Suprapubic skin (tissue), 4 donors: ENCODE data around the gene ACOT7. TPM values are rescaled to one million over a fixed set of nuclear protein-coding genes. Genes with fewer than 3 reads are reported as not detected.

ENCODE experiments used
- DNase-seq, 2 donors: peaks; one replicate each; pipeline ENCODE4 v3.0.0-alpha.2; 2019; ENCODE audit warnings: low spot score in 2 of 2
- H3K27ac ChIP-seq: fragments of 200-600 bp; sonication (generic); one replicate; pipeline ENCODE4 v1.5.1; 2019
- H3K27me3 ChIP-seq: fragments of 200-600 bp; sonication (generic); one replicate; pipeline ENCODE4 v1.5.1; 2019
- H3K36me3 ChIP-seq: fragments of 200-600 bp; sonication (generic); one replicate; pipeline ENCODE4 v1.5.1; 2019
- H3K4me1 ChIP-seq: fragments of 200-600 bp; sonication (generic); one replicate; pipeline ENCODE4 v1.5.1; 2019
- H3K4me3 ChIP-seq: fragments of 200-600 bp; sonication (generic); one replicate; pipeline ENCODE4 v1.5.1; 2019; ENCODE audit warnings: mild to moderate bottlenecking
- H3K9me3 ChIP-seq: fragments of 200-600 bp; sonication (generic); one replicate; pipeline ENCODE4 v1.5.1; 2019
- CTCF ChIP-seq, 2 donors: fragments of 200-600 bp in 1 of 2; fragments of 450-650 bp in 1 of 2; sonication (generic) in 1 of 2; IDR thresholded peaks; one replicate each; pipeline ENCODE4 v1.5.1; 2016 to 2019; ENCODE audit warnings: antibody characterized with exemption in 2 of 2, mild to moderate bottlenecking in 1 of 2, moderate library complexity in 1 of 2
- EP300 ChIP-seq: sonication (generic); formaldehyde crosslinking; IDR thresholded peaks from one replicate; pipeline ENCODE4 v1.6.1; 2017; ENCODE audit warnings: antibody characterized with exemption
- POLR2A ChIP-seq, 2 donors: fragments of 450-650 bp; IDR thresholded peaks; one replicate each; pipeline ENCODE4 v1.6.1; 2017; ENCODE audit warnings: antibody characterized with exemption in 2 of 2, mild to moderate bottlenecking in 2 of 2, moderate library complexity in 2 of 2
- POLR2AphosphoS5 ChIP-seq, 3 donors: sonication (generic); formaldehyde crosslinking; IDR thresholded peaks; one replicate each; pipeline ENCODE4 v1.6.1; 2017; ENCODE audit warnings: antibody characterized with exemption in 3 of 3
- WGBS: methylation state at CpG from one replicate; pipeline ENCODE4 v1.1.5; 2018; 5-methylcytosine and 5-hydroxymethylcytosine counted together
- total RNA-seq, 4 donors: library from RNA; depleted of rRNA; stranded (reverse); fragments of >200 nt; gene quantifications; one replicate each; pipeline ENCODE4 v1.1.0, GENCODE V29; 2016

ACOT7 gene
- total RNA-seq, 4 donors from 2014 or later = 8.4 to 40.5 (median 26.7) TPM

GRCh38 chr1:6347641-6348487, 45.7 kb downstream of the ACOT7 start:
- H3K36me3 ChIP-seq = no peaks in the 10 kb centered on the region
- peaks cover 51% of the 10 kb centered on the region for H3K4me1 ChIP-seq
- no peak overlapping the region for H3K4me3 ChIP-seq
- H3K27ac ChIP-seq = no peak overlapping the region
- WGBS = 74% methylated on average over 15 of the region's 15 CpGs
- no peak for DNase-seq
- H3K27me3 ChIP-seq = no peaks in the 10 kb centered on the region
- TF ChIP-seq EP300 (no peak), CTCF (IDR thresholded peaks at IDR 0.05) (peak; percentile 22 to 60)
- H3K9me3 ChIP-seq = no peaks in the 10 kb centered on the region

- peaks cover 28% of the 10 kb centered on the region for H3K4me1 ChIP-seq
- no peaks in the 10 kb centered on the region for H3K9me3 ChIP-seq
- TF ChIP-seq POLR2A (IDR thresholded peaks at IDR 0.05) (no peak), CTCF (IDR thresholded peaks at IDR 0.05) (no peak), POLR2AphosphoS5 (IDR thresholded peaks at IDR 0.05) (no peak)
- no peak for DNase-seq
- H3K27me3 ChIP-seq = no peaks in the 10 kb centered on the region
- H3K36me3 ChIP-seq = no peaks in the 10 kb centered on the region
- H3K4me3 ChIP-seq = no peak overlapping the region
- H3K27ac ChIP-seq = no peak overlapping the region
- WGBS = 89% methylated on average over 13 of the region's 14 CpGs
Observed at GRCh38 chr1:6345460-6345859, 48.1 kb downstream of the ACOT7 start.

- Histone ChIP-seq H3K27me3 (no peaks in the 10 kb centered on the region), H3K4me1 (peaks cover 24% of the 10 kb centered on the region), H3K36me3 (no peaks in the 10 kb centered on the region), H3K4me3 (no peak overlapping the region), H3K27ac (no peak overlapping the region), H3K9me3 (no peaks in the 10 kb centered on the region)
- no peak for TF ChIP-seq EP300
- TF ChIP-seq POLR2A (IDR thresholded peaks at IDR 0.05) = no peak
- no peak for TF ChIP-seq CTCF (IDR thresholded peaks at IDR 0.05)
- TF ChIP-seq POLR2AphosphoS5 (IDR thresholded peaks at IDR 0.05) = no peak
- WGBS = 83% methylated on average over 3 of the region's 7 CpGs
- no peak for DNase-seq
Observed at GRCh38 chr1:6345009-6345408, 48.6 kb downstream of the ACOT7 start.

GRCh38 chr1:6343506-6344405, 49.8 kb downstream of the ACOT7 start:
- H3K4me1 ChIP-seq = peaks cover 17% of the 10 kb centered on the region
- no peak for TF ChIP-seq POLR2AphosphoS5 (IDR thresholded peaks at IDR 0.05)
- no peak for TF ChIP-seq POLR2A (IDR thresholded peaks at IDR 0.05)
- TF ChIP-seq CTCF (IDR thresholded peaks at IDR 0.05) = peak; percentile 83 to 89
- no peak for TF ChIP-seq EP300
- no peak for DNase-seq
- no peaks in the 10 kb centered on the region for H3K27me3 ChIP-seq
- peaks cover 6% of the 10 kb centered on the region for H3K36me3 ChIP-seq
- 61% methylated on average over 16 of the region's 17 CpGs for WGBS
- H3K9me3 ChIP-seq = no peaks in the 10 kb centered on the region
- H3K27ac ChIP-seq = no peak overlapping the region
- no peak overlapping the region for H3K4me3 ChIP-seq

- no peak overlapping the region for H3K27ac ChIP-seq
- peaks cover 16% of the 10 kb centered on the region for H3K36me3 ChIP-seq
- no peak for DNase-seq
- H3K4me3 ChIP-seq = no peak overlapping the region
- H3K9me3 ChIP-seq = no peaks in the 10 kb centered on the region
- H3K27me3 ChIP-seq = no peaks in the 10 kb centered on the region
- H3K4me1 ChIP-seq = peaks cover 12% of the 10 kb centered on the region
- TF ChIP-seq POLR2A (IDR thresholded peaks at IDR 0.05) (no peak), POLR2AphosphoS5 (IDR thresholded peaks at IDR 0.05) (no peak), EP300 (no peak), CTCF (IDR thresholded peaks at IDR 0.05) (no peak)
- WGBS = 53% methylated on average over 2 of the region's 9 CpGs
Observed at GRCh38 chr1:6342056-6342455, 51.5 kb downstream of the ACOT7 start.
